WTC11 (cell line): ENCODE measurements around the gene SELENOK. TPM values are rescaled to one million over a fixed set of nuclear protein-coding genes. Genes with fewer than 3 reads are reported as not detected.

Experiments
- ATAC-seq: fragments of 200-7000 bp; cut with Tn5 transposase; 2 replicates; pipeline ENCODE4 v1.10.0; 2021; ENCODE audit warnings: mild to moderate bottlenecking, moderate library complexity
- CTCF ChIA-PET: fragments of 300-600 bp; sonication (Branson Sonifier 250); formaldehyde crosslinking; loops from one replicate; lab custom pipeline; 2021; ENCODE audit warnings: antibody characterized with exemption; lab: Charles Lee
- POLR2A ChIA-PET: fragments of 350-600 bp; sonication (Branson Sonifier 250); formaldehyde crosslinking; loops from one replicate; lab custom pipeline; 2021; ENCODE audit warnings: antibody characterized with exemption; lab: Charles Lee
- DNase-seq: peaks from one replicate; pipeline ENCODE4 v3.0.0; 2021; ENCODE audit warnings: low spot score
- H3K27ac Mint-ChIP-seq: 2 replicates; pipeline ENCODE4 v1.8.0; 2021; ENCODE audit warnings: mixed read lengths
- H3K27me3 Mint-ChIP-seq: 2 replicates; pipeline ENCODE4 v1.8.0; 2021; ENCODE audit warnings: low read depth, mild to moderate bottlenecking, moderate library complexity, mixed read lengths
- H3K36me3 Mint-ChIP-seq: 2 replicates; pipeline ENCODE4 v1.8.0; 2021; ENCODE audit warnings: mixed read lengths
- H3K4me1 Mint-ChIP-seq: 2 replicates; pipeline ENCODE4 v1.8.0; 2022; ENCODE audit warnings: mixed read lengths
- H3K4me3 Mint-ChIP-seq: 2 replicates; pipeline ENCODE4 v1.8.0; 2021; ENCODE audit warnings: mild to moderate bottlenecking, moderate library complexity, mixed read lengths
- H3K9me3 Mint-ChIP-seq: 2 replicates; pipeline ENCODE4 v1.8.0; 2021; ENCODE audit warnings: mixed read lengths
- E2F4 ChIP-seq: sonication (generic); formaldehyde crosslinking; IDR thresholded peaks from 2 replicates; pipeline ENCODE4 v1.8.1; 2022; ENCODE audit warnings: low read depth, mild to moderate bottlenecking, moderate library complexity, missing genetic modification reagents, borderline replicate concordance
- EMX1 ChIP-seq: fragments of 250-450 bp; sonication (Bioruptor Pico); IDR thresholded peaks from 2 replicates; pipeline ENCODE4 v1.8.0; 2021; ENCODE audit warnings: mild to moderate bottlenecking
- ETV6 ChIP-seq: sonication (generic); formaldehyde crosslinking; IDR thresholded peaks from 2 replicates; pipeline ENCODE4 v1.8.1; 2022; ENCODE audit warnings: mild to moderate bottlenecking, missing genetic modification reagents
- NFE2L1 ChIP-seq: sonication (generic); formaldehyde crosslinking; IDR thresholded peaks from 2 replicates; pipeline ENCODE4 v1.8.1; 2023; ENCODE audit warnings: missing genetic modification reagents
- OVOL2 ChIP-seq: fragments of 250-450 bp; sonication (Bioruptor Pico); IDR thresholded peaks from 2 replicates; pipeline ENCODE4 v1.9.0; 2021; ENCODE audit warnings: mild to moderate bottlenecking, borderline replicate concordance
- ZNF138 ChIP-seq: sonication (generic); formaldehyde crosslinking; conservative IDR thresholded peaks from 2 replicates; pipeline ENCODE4 v1.8.1; 2022; ENCODE audit warnings: mild to moderate bottlenecking, moderate library complexity, missing genetic modification reagents
- ZNF263 ChIP-seq: sonication (generic); formaldehyde crosslinking; IDR thresholded peaks from 2 replicates; pipeline ENCODE4 v1.8.1; 2022; ENCODE audit warnings: low read depth, mild to moderate bottlenecking, moderate library complexity, missing genetic modification reagents
- ZNF317 ChIP-seq: sonication (generic); formaldehyde crosslinking; IDR thresholded peaks from 2 replicates; pipeline ENCODE4 v1.8.1; 2023; ENCODE audit warnings: low read depth, mild to moderate bottlenecking, moderate library complexity, missing genetic modification reagents, borderline replicate concordance
- ZNF532 ChIP-seq: fragments of 250-450 bp; sonication (Bioruptor Pico); IDR thresholded peaks from 2 replicates; pipeline ENCODE4 v1.9.0; 2021; ENCODE audit warnings: mild to moderate bottlenecking, borderline replicate concordance
- total RNA-seq: library from RNA; stranded (reverse); gene quantifications from 3 replicates; pipeline ENCODE4 v1.2.3, GENCODE V29; 2021
- TF ChIP-seq, protein P1 (sequence below): sonication (generic); formaldehyde crosslinking; IDR thresholded peaks from 2 replicates; pipeline ENCODE4 v1.8.1; 2023; ENCODE audit warnings: mild to moderate bottlenecking, missing genetic modification reagents, borderline replicate concordance
- TF ChIP-seq, protein P2 (sequence below): sonication (generic); formaldehyde crosslinking; IDR thresholded peaks from 2 replicates; pipeline ENCODE4 v1.8.0; 2022; ENCODE audit warnings: mild to moderate bottlenecking, missing genetic modification reagents
- TF ChIP-seq, protein P3 (sequence below): fragments of 250-450 bp; sonication (Bioruptor Pico); IDR thresholded peaks from 2 replicates; pipeline ENCODE4 v1.9.0; 2021; ENCODE audit warnings: mild to moderate bottlenecking
- TF ChIP-seq, protein P4 (sequence below): sonication (generic); formaldehyde crosslinking; IDR thresholded peaks from 2 replicates; pipeline ENCODE4 v1.8.1; 2022; ENCODE audit warnings: low read depth, missing genetic modification reagents, borderline replicate concordance

SELENOK gene
- total RNA-seq, 1 experiment from 2014 or later: 38.7 TPM

DNA sequence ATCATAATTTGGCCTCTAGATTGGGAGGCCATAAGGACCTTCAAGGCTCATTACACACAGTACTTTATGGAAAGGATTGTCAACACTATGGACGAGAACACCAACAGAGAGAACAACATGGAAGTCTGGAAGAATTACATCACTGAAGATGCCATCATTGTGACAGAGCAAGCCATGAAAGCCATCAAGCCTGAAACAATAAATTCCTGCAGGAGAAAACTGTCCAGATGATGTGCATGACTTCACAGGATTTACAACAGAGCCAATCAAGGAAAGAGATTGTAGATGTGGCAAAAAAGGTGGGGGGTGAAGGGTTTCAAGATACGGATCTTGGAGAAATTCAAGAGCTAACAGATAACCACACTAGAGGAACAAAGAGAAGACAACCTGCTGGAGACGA, 29.4 kb downstream of the SELENOK start:
- Mint-ChIP-seq H3K9me3 (no peaks in the 10 kb centered on the region), H3K36me3 (peaks cover 42% of the 10 kb centered on the region), H3K27ac (no peak overlapping the region), H3K27me3 (no peaks in the 10 kb centered on the region), H3K4me3 (no peak overlapping the region), H3K4me1 (no peaks in the 10 kb centered on the region)
- no peak for TF ChIP-seq E2F4 (CRISPR knock-in tag)
- no peak for TF ChIP-seq OVOL2 (CRISPR knock-in tag)
- TF ChIP-seq, protein P1, sequence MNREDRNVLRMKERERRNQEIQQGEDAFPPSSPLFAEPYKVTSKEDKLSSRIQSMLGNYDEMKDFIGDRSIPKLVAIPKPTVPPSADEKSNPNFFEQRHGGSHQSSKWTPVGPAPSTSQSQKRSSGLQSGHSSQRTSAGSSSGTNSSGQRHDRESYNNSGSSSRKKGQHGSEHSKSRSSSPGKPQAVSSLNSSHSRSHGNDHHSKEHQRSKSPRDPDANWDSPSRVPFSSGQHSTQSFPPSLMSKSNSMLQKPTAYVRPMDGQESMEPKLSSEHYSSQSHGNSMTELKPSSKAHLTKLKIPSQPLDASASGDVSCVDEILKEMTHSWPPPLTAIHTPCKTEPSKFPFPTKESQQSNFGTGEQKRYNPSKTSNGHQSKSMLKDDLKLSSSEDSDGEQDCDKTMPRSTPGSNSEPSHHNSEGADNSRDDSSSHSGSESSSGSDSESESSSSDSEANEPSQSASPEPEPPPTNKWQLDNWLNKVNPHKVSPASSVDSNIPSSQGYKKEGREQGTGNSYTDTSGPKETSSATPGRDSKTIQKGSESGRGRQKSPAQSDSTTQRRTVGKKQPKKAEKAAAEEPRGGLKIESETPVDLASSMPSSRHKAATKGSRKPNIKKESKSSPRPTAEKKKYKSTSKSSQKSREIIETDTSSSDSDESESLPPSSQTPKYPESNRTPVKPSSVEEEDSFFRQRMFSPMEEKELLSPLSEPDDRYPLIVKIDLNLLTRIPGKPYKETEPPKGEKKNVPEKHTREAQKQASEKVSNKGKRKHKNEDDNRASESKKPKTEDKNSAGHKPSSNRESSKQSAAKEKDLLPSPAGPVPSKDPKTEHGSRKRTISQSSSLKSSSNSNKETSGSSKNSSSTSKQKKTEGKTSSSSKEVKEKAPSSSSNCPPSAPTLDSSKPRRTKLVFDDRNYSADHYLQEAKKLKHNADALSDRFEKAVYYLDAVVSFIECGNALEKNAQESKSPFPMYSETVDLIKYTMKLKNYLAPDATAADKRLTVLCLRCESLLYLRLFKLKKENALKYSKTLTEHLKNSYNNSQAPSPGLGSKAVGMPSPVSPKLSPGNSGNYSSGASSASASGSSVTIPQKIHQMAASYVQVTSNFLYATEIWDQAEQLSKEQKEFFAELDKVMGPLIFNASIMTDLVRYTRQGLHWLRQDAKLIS: no peak
- no peak for TF ChIP-seq ZNF317 (CRISPR knock-in tag)
- TF ChIP-seq, protein P2, sequence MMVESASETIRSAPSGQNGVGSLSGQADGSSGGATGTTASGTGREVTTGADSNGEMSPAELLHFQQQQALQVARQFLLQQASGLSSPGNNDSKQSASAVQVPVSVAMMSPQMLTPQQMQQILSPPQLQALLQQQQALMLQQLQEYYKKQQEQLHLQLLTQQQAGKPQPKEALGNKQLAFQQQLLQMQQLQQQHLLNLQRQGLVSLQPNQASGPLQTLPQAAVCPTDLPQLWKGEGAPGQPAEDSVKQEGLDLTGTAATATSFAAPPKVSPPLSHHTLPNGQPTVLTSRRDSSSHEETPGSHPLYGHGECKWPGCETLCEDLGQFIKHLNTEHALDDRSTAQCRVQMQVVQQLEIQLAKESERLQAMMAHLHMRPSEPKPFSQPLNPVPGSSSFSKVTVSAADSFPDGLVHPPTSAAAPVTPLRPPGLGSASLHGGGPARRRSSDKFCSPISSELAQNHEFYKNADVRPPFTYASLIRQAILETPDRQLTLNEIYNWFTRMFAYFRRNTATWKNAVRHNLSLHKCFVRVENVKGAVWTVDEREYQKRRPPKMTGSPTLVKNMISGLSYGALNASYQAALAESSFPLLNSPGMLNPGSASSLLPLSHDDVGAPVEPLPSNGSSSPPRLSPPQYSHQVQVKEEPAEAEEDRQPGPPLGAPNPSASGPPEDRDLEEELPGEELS (CRISPR knock-in tag): no peak
- no peak for TF ChIP-seq ZNF532 (CRISPR knock-in tag)
- TF ChIP-seq EMX1 (CRISPR knock-in tag): no peak
- TF ChIP-seq, protein P3, sequence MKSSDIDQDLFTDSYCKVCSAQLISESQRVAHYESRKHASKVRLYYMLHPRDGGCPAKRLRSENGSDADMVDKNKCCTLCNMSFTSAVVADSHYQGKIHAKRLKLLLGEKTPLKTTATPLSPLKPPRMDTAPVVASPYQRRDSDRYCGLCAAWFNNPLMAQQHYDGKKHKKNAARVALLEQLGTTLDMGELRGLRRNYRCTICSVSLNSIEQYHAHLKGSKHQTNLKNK (CRISPR knock-in tag): no peak
- TF ChIP-seq NFE2L1 (CRISPR knock-in tag): no peak
- TF ChIP-seq ETV6: no peak
- no peak for TF ChIP-seq ZNF138 (CRISPR knock-in tag)
- TF ChIP-seq, protein P4, sequence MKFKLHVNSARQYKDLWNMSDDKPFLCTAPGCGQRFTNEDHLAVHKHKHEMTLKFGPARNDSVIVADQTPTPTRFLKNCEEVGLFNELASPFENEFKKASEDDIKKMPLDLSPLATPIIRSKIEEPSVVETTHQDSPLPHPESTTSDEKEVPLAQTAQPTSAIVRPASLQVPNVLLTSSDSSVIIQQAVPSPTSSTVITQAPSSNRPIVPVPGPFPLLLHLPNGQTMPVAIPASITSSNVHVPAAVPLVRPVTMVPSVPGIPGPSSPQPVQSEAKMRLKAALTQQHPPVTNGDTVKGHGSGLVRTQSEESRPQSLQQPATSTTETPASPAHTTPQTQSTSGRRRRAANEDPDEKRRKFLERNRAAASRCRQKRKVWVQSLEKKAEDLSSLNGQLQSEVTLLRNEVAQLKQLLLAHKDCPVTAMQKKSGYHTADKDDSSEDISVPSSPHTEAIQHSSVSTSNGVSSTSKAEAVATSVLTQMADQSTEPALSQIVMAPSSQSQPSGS (CRISPR knock-in tag): no peak
- no peak for TF ChIP-seq ZNF263
- ATAC-seq (no peak), DNase-seq (no peak)
- POLR2A ChIA-PET: no interaction called here
- CTCF ChIA-PET: no interaction called here
